Measurements from ENCODE around the gene LNX1.

DNA sequence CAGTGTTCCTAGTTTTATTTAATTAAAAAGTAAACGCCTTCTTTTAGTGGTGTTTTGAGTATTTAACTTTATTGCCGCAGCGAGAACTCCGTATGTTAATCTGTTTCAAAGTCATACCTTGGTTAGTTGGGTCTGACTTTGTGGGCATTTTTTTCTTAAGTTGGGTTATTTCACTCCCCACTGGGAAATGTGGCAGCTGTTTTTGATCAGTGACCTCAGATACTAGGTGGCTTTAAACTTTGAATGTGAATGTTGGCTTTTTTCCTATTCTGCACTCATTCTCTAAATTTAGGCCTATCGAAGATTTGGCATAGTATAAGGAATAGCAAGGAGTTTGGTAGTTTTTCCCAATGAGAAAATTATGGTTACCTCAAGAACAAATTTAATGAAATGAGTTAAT is 127.9 kb downstream of the LNX1 start:
- no peak for TF ChIP-seq EZH2 (IDR thresholded peaks at IDR 0.05; ENCODE audit: insufficient read depth, low read length)
- TF ChIP-seq CTCF (IDR thresholded peaks at IDR 0.05; ENCODE audit: insufficient read depth, low read depth, low read length) = no peak
